Osteocyte (in vitro differentiated cells): ENCODE measurements around the gene NCOA3. TPM values are rescaled to one million over a fixed set of nuclear protein-coding genes. Genes with fewer than 3 reads are reported as not detected.

Experiments
- DNase-seq: peaks from one replicate; pipeline ENCODE4 v3.0.0; 2021; ENCODE audit warnings: mixed read lengths; ENCODE audit not compliant: unreplicated experiment; ENCODE audit errors: extremely low spot score
- H3K27ac Mint-ChIP-seq: one replicate; pipeline ENCODE4 v1.8.0; 2021; ENCODE audit warnings: mild to moderate bottlenecking, mixed read lengths; ENCODE audit not compliant: unreplicated experiment
- H3K27me3 Mint-ChIP-seq: one replicate; pipeline ENCODE4 v1.8.0; 2021; ENCODE audit warnings: mixed read lengths; ENCODE audit not compliant: unreplicated experiment
- H3K36me3 Mint-ChIP-seq: one replicate; pipeline ENCODE4 v1.8.0; 2021; ENCODE audit warnings: mixed read lengths; ENCODE audit not compliant: unreplicated experiment
- H3K4me1 Mint-ChIP-seq: one replicate; pipeline ENCODE4 v1.8.0; 2021; ENCODE audit warnings: mixed read lengths; ENCODE audit not compliant: unreplicated experiment
- H3K4me3 Mint-ChIP-seq: one replicate; pipeline ENCODE4 v1.8.0; 2021; ENCODE audit warnings: mild to moderate bottlenecking, moderate library complexity, mixed read lengths; ENCODE audit not compliant: unreplicated experiment
- H3K9me3 Mint-ChIP-seq: one replicate; pipeline ENCODE4 v1.8.0; 2021; ENCODE audit warnings: mixed read lengths; ENCODE audit not compliant: unreplicated experiment
- total RNA-seq: library from RNA; stranded (reverse); gene quantifications from 2 replicates; pipeline ENCODE4 v1.2.1, GENCODE V29; 2021
- TF ChIP-seq, protein P1 (sequence below): fragments of 200-600 bp; sonication (generic); IDR thresholded peaks from 2 replicates; pipeline ENCODE4 v1.5.0; 2021; ENCODE audit warnings: antibody characterized with exemption, mild to moderate bottlenecking, moderate library complexity

Gene NCOA3
- total RNA-seq, 1 donor from 2014 or later: 75.9 TPM

DNA sequence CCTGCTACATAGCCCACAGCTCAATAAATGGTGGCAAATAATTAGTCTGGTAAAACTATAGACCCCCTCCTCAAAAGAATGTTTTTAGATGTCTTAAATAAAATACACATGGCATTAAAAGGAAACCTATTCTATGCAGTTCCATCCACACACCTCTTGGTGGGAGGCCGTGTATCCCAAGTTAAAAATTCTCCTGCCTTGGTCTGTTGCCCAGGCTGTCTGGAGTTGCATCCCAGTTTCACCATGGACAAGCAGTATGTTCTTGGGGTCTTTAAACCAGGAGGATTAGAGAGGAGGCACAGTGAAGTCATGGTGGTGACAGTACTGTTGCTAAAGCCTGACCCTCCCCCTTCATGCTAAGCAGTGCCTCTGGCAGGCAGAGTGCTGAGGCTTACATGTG, 188.0 kb downstream of the NCOA3 start:
- Mint-ChIP-seq H3K36me3 (no peaks in the 10 kb centered on the region), H3K27ac (no peak overlapping the region), H3K9me3 (no peaks in the 10 kb centered on the region), H3K4me1 (peaks cover 36% of the 10 kb centered on the region), H3K4me3 (no peak overlapping the region), H3K27me3 (peaks cover 7% of the 10 kb centered on the region)
- TF ChIP-seq, protein P1, sequence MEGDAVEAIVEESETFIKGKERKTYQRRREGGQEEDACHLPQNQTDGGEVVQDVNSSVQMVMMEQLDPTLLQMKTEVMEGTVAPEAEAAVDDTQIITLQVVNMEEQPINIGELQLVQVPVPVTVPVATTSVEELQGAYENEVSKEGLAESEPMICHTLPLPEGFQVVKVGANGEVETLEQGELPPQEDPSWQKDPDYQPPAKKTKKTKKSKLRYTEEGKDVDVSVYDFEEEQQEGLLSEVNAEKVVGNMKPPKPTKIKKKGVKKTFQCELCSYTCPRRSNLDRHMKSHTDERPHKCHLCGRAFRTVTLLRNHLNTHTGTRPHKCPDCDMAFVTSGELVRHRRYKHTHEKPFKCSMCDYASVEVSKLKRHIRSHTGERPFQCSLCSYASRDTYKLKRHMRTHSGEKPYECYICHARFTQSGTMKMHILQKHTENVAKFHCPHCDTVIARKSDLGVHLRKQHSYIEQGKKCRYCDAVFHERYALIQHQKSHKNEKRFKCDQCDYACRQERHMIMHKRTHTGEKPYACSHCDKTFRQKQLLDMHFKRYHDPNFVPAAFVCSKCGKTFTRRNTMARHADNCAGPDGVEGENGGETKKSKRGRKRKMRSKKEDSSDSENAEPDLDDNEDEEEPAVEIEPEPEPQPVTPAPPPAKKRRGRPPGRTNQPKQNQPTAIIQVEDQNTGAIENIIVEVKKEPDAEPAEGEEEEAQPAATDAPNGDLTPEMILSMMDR: no peak
- DNase-seq: no peak

DNA sequence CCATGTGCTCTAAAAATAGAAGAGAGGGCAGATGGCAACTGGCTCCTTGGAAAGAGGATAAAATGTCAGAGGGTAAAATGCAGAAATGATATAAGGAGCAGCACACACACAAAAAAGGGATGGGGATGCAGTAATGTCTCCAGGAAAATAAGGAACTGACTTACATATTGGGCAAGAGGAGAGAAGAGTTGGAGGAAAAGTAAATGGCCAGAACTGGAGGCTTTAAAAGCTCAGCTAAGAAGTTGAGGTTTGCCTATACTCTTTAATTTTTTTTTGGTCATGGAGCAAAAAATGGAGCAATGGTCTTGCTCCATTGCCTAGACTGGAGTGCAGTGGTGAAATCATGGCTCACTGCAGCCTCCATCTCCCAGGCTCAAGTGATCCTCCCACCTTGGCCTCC, 189.9 kb downstream of the NCOA3 start:
- H3K4me3 Mint-ChIP-seq: no peak overlapping the region
- no peak overlapping the region for H3K27ac Mint-ChIP-seq
- TF ChIP-seq, protein P1: no peak
- H3K36me3 Mint-ChIP-seq: no peaks in the 10 kb centered on the region
- H3K9me3 Mint-ChIP-seq: no peaks in the 10 kb centered on the region
- H3K27me3 Mint-ChIP-seq: peaks cover 7% of the 10 kb centered on the region
- peaks cover 29% of the 10 kb centered on the region for H3K4me1 Mint-ChIP-seq
- DNase-seq: no peak

DNA sequence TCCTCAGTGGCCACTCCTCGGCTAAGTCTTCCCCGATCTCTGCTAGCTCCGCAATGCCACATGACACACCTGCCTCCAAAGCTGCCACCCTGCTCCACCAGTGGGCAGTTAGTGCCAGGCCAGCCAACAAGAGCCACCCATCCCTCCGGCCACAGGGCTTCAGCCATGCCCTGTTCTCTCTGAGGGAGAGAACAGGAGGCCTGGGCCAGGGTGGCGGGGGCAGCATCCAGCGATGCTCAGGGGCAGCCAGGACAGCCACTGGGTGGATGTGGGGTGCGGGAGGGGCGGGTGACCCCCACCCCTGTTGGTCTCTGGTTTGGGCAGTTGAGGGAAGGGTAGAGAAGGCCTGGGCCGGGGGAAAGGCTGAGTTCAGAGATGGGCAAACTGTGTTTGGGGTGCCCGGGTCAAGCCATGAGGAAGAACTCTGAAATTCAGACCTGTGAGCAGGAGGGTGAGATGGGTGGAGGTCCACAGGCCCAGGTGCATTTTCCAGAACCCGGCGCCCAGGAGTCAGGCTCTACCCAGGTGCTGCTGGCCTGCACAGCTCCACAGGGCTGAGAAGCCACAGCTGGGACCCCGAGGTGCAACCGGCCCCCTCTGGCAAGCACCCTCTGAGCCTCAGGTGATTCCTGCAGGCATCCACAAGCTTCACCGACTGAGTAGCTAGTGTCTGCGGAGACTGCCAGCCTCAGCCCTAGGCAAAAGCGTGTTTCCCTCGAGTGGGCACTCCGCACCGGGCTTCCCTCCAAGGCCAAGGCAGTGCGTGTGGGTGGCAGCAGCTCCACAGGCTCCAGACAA, 192.5 kb downstream of the NCOA3 start:
- TF ChIP-seq, protein P1: no peak

DNA sequence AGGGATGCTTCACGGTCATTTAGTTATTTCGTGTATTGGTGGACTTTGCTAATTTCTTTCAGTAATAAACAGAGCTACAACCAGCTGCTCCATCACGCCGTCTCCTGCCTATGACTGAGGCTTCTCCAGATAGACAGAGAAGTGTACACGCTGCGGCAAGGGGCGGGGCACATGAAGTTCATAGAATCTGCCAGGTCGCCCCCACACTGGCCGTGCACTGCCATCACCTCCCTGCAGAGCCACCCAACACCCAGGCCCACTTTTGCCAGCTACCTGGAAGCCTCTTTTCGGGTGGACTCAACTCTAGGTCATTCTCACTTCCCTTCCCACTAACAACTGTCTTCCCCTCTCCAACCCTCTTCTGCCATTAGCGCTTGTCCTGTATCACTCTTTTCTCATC, 195.2 kb downstream of the NCOA3 start:
- H3K27ac Mint-ChIP-seq: no peak overlapping the region
- H3K27me3 Mint-ChIP-seq: peaks cover 5% of the 10 kb centered on the region
- DNase-seq: no peak
- no peaks in the 10 kb centered on the region for H3K36me3 Mint-ChIP-seq
- no peaks in the 10 kb centered on the region for H3K4me1 Mint-ChIP-seq
- TF ChIP-seq, protein P1: no peak
- no peaks in the 10 kb centered on the region for H3K9me3 Mint-ChIP-seq
- H3K4me3 Mint-ChIP-seq: no peak overlapping the region

More for the DNA sequence above, 192.5 kb downstream of the NCOA3 start:
- Mint-ChIP-seq H3K36me3 (no peaks in the 10 kb centered on the region), H3K27me3 (peaks cover 7% of the 10 kb centered on the region), H3K27ac (peak overlapping the region; percentile 44), H3K9me3 (no peaks in the 10 kb centered on the region), H3K4me3 (no peak overlapping the region), H3K4me1 (peaks cover 7% of the 10 kb centered on the region)
- no peak for DNase-seq

DNA sequence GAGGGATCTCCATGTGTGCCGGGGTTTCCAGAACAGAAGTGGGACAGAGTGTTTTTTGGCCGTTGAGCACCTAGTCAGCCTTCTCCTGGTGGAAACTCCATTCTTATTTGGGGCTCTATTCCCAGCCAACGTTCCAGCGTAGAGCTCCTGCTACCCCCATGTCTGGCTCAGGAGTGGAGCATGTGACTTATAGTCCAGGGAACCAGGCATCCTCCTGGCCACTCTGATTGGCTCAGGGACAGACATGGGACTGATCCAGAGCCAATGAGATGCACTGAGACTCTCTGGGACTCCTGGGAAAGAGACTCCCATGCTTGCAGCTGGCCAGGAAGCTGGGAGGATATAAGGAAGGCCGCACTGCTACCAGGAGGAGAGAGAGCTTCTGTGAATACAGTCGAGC, 196.5 kb downstream of the NCOA3 start:
- DNase-seq: no peak
- Mint-ChIP-seq H3K9me3 (no peaks in the 10 kb centered on the region), H3K4me3 (no peak overlapping the region), H3K4me1 (no peaks in the 10 kb centered on the region), H3K27me3 (no peaks in the 10 kb centered on the region), H3K27ac (no peak overlapping the region), H3K36me3 (no peaks in the 10 kb centered on the region)
- TF ChIP-seq, protein P1: no peak
